HG02870 (cell line): ENCODE measurements around the gene FUNDC1.
A peak's percentile ranks its signal among the peaks of the same experiment; 100 is the strongest.
"Not testable (repeated sequence)": the region's sequence is repeated elsewhere in the genome, so short reads cannot be mapped to it uniquely, and the experiment has no call there.

Experiments
- ATAC-seq: cut with Tn5 transposase; IDR thresholded peaks from one replicate; pipeline ENCODE4 v1.9.1; 2021; ENCODE audit warnings: mild to moderate bottlenecking, moderate library complexity; ENCODE audit not compliant: unreplicated experiment

Gene FUNDC1, protein sequence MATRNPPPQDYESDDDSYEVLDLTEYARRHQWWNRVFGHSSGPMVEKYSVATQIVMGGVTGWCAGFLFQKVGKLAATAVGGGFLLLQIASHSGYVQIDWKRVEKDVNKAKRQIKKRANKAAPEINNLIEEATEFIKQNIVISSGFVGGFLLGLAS

DNA sequence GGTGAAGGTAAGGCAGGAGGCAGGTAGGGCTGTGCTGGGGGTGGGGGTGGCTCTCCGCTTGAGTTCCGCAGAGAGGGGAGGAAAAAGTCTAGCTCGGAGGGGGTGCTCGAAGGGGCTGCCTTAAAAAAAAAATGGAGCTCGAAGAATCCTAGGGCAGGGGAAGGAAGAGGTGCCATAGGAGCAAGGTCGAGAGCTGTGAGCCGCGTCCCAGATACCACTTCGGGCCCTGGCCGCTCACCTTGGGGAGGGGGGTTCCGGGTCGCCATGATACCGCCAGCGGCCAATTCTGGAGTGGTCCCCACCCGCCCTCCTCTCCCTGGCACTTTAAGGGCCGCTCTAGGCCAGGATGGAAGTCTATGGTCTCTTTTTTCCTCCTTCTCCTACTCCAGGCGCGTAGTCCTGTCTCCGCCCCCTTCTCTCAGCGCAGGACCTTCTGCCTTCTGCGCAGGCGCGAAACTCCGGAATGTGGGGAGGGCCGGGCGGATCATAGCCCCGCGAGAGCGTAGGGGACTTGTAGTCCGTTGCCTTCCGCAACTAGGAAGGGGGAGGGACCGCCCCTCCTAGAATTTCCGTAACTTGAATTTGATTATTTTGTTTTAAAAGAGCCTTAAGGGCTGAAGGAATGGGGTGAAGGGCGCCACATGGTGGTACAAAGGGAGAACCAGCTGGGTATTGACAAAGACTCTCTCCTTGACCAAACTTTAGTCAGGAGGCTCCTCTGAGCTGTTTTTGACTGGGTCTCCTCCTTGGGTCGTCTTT lies at the start of gene FUNDC1:
Gene FUNDC1 (minus strand): TSS at position 293 of the 759 bp plus-strand sequence. CDS start 27 bp downstream, at position 266.
- peak; percentile 99 for ATAC-seq

DNA sequence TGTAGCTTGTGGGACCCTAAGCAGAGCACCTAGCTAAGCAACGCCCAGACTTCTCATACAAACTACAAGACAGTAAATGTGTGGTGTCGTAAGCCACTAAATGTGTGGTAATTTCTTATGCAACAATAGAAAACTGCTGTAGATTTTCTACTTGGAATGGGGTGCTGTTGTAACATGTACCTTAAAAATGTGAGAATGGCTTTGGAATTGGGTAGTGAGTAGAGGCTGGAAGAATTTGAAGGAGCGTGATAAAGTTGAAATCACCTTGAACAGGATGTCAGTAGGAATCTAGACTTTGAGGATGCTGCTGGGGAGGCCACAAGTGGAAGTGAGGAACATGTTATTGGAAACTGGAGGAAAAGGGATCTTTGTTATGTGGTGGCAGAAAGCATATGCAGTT lies 43.2 kb upstream of the FUNDC1 start:
- no peak for ATAC-seq

DNA sequence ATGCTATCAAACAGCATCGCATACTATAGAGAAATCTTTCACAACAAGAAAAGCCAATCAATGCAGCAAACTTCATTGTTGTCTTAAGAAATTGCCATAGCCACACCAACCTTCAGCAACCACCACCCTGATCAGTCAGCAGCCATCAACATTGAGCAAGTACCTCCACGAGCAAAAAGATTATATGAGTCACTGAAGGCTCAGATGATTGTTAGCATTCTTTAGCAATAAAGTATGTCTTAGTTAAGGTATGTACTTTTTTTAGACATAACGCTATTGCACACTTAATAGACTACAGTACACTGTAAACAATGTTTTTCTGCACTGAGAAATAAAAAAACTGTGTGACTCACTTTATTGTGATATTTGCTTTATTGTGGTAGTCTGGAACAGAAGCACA lies 37.8 kb upstream of the FUNDC1 start:
- no peak for ATAC-seq

DNA sequence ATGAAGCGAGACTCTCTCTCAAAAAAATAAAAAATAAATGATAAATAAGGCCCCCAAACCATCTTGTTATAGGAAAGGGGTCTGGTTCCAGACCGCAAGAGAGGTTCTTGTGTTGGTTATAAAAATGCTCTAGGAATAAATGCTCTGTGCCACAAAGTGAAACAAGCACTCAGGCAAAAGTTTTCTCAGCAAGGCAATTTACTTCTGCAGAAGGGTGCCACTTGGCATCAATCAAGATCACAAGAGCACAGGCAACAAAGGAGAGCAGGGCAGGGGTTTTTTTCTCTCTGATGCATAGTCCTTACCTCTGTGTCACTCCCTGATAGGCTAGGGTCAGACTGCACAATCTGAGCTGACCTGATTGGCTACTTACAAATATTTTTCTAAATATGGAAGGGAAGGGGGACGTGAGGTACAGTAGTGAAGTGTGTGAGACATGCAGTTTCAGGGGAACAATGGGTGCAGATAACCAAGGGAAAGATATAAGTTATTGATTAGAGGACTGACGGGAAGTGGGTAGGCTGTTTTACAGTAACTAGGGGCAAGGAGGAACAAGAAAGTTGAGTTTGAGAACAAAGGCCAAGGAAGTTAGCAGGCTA lies 29.8 kb upstream of the FUNDC1 start:
- ATAC-seq: no peak

DNA sequence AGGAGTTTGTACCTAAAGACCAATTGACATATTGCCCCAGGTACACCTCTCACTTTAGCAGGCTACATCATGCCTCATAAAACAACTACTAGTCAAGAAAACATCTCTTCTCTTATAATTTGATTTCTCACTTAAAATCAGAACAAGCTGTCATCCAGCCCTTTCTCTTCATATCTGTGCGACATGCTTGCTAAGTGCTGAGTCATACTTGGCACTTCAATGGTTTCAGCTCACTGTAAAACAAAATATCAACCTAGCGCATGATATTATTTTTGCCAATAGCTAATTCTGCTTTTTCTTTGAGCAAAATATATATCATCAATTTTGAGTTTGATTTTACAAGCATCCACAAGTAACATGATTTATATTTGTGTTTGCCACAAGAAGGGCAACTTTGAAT lies 27.9 kb upstream of the FUNDC1 start:
- ATAC-seq: no peak

DNA sequence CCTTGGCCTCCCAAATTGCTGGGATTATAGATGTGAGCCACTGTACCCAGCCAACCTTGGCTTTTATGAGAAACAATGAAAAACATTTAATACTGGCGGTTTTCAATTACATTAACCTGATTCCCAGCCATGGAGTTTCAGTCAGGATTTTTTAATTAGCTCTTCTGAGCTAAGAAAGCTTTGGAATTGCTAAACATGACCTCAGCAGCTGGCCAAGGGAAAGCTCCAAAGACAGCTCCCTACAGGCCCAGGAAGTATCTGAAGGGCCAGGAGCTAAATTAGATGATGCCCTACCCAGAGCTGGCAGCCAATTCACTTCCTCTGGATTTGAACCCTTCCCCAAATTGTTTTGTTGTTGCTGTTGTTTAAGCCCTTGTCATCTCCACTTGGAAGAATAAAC lies 26.5 kb upstream of the FUNDC1 start:
- ATAC-seq: no peak

DNA sequence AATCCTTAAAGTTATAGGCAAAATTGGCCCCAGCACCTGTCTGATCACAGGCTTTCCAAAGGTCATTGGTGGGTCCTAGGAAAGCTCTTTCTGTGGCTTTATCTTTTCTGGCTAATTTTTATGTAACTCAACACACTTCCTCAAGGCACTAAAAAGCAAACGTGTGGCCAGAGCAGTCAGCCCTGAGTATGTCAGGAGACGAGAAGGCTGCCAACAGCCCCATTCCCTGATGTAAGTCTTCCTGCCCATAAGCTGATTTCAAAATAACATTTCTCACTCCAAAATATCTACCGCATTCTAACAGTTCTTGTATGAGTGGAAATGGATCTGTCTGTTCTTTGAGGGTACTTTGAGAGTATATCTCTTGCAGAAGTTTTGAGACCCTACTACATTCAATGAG lies 25.5 kb upstream of the FUNDC1 start:
- ATAC-seq: no peak

DNA sequence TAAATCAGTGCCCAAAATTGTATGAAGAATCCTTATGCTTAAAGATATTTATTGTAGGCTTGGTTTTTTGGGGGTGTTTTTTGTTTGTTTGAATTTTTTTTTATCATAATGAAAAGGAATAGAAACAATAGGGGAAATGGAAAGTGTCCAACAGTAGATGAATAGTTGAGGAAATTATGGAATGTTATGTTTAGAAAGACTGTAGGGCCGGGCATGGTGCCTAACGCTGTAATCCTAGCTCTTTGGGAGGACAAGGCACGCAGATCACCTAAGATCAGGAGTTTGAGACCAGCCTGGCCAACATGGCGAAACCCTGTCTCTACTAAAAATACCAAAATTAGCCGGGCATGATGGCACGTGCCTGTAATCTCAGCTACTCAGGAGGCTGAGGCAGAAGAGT lies 19.2 kb upstream of the FUNDC1 start:
- not testable (repeated sequence) for ATAC-seq

DNA sequence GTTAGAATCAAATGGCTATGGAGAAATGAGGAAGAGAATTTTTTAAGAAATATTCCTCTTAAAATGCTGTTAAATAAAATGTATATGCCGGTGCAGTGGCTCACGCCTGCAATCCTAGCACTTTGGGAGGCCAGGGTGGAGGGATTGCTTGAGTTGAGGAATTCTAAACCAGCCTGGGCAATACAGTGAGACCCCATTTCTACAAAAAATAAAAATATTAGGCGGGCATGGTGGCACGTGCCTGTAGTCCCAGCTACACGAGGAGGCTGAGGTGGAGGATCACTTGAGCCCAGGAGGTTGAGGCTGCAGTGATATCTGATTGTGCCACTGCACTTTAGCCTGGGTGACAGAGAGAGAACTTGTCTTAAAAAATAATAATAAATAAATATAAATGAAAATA lies 7.9 kb upstream of the FUNDC1 start:
- no peak for ATAC-seq

DNA sequence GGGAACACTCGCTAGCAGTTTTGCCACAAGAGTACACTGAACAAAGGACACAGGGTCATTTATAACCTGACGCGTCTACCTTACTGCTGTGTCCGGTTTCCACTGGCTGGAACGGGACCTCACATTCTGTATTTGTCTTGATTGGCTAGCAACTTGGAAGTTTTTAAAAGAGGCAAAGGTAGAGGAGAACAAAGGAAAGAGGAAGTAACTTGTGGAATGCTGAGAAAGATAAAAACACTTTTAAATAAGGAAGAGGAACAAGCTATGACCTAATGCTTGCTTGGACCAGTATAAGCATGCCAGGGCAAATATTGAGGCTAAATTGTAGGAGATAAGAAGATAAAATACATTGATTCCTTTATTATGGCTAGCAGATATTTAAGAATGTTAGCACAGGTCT lies 2.8 kb upstream of the FUNDC1 start:
- not testable (repeated sequence) for ATAC-seq

DNA sequence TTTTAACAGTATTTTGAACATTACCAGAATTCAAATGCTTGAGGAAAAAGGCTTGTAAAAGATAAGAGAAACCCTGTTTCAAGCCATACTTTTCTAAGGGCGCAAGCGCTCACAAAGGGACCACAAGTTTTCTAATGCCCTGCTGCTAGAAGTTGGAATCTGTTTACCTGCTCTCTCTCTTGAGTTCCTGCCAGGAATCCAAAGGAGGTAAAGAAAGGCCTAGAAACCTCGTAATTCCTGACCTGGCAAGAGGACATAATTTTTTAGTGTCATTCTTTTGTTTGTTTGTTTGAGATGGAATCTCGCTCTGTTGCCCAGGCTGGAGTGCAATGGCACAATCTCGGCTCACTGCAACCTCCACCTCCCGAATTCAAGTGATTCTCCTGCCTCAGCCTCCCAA lies 1.4 kb upstream of the FUNDC1 start:
- ATAC-seq: no peak

DNA sequence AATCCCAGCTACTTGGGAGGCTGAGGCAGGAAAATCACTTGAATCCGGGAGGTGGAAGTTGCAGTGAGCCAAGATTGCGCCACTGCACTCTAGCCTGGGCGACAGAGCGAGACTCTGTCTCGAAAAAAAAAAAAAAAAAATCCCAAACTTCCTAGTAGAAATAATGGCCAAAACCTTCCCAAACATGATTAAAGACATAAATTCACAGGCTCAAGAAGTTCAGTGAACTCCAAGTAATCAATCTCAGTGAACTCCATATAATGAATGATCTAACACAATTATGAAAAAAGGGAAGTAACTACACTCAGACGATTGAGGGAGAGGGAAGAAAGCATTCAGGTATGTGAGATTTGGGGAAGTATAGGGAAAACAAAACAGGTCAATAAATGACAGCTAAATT lies 6.5 kb downstream of the FUNDC1 start:
- ATAC-seq: no peak

DNA sequence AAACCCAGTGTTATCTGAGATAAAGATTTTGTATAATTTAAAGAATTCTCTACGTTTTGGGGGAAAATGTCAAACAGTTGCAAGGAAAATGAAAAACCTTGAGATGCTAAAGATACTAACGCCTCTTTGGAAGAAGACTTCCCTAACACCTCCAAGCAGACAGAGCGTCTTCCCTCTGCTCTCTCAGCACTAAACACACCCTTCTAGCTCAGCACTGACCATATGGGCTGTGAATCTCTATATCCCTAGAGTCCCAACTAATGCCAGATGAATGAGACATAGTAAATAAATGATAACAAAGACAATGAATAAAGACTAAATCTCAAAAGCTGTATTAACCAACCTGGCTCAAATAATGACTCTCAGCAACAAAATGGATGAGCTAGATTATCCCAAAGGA lies 13.3 kb downstream of the FUNDC1 start:
- ATAC-seq: no peak

DNA sequence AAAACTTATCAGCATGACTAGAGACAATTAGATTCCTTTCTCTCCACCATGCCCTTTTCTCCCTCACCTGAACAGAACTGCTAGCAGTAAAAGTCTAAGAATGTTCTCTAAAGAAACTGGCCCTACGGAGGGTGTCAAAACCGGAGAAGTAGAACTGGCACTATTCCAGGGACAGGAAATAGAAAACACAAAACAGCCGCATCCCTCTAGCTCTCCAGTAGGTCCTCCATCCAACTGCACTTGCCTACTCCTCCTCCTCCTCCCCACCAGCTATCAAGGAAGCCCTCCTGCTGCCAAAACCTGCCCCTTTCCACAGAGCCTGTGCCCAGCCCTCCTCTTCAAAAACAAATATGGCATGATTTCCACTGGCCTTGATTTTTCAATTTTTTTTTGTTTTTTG lies 28.4 kb downstream of the FUNDC1 start:
- no peak for ATAC-seq

DNA sequence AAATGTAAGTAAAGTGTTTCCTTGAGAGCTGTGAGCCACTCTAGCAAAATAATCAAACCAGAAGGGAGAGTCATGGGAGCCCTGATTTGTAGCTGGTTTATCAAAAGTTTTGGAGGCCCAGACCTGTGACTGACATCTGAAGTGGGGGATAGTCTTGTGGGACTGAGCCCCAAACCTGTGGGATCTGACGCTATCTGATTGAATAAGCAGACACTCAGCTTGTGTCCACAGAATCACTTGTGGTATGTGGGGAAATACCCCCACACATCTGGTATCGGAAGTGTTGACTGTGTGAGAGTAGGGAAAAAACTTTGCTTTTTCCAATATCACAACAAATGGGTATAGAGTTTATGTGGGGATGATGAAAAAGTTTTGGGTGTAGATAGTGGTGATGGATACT lies 35.4 kb downstream of the FUNDC1 start:
- peak; percentile 65 for ATAC-seq

DNA sequence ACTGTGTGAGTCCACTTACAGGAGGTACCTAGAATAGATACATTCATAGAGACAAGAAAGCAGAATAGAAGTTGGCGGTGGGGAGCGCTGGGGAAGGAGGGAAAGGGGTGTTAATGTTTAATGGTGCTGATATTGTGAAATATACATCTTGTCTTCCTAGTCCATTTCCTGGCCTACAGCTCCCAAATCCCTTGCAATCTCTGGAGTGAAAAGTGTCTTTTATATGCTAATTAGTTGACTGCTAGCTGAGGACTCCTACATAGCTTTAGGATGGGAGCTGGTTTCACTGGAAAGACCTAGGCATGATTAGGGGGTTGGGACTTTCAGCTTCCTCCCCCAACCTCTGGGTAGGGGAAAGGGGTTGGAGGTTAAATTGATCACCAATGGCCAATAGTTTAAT lies 36.0 kb downstream of the FUNDC1 start:
- no peak for ATAC-seq

DNA sequence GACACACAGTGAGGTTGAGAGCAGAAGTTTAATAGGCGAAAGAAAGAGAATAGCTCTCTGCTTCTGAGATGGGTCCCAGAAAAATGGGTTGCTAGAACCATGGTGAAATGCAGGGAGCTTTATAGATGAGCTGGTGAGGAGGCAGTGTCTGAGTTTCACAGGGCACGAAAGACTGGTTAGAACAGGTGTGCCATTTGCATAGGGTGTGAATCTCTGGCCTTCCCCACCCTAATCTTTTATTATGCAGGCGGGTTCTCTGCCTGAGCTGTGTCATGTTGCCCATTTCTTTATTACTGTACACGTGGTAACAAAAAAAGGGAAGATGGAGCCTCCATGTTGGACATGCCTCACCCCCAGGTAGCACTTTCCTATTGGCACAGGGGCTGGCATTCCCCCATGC lies 39.1 kb downstream of the FUNDC1 start:
- ATAC-seq: no peak

DNA sequence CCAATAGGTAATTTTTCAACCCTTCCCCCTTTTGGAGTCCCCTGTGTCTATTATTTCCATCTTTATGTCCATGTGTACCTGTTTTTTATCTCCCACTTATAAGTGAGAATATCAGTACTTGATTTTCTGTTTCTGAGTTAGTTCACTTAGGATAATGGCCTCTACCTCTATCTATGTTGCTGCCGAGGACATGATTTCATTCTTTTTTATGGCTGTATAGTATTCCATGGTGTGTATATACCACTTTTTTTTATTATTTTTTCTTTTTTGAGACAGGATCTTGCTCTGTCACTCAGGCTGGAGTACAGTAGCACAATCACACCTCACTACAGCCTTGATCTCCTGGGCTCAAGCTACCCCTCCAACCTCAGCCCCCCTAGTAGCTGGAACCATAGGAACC lies 47.6 kb downstream of the FUNDC1 start:
- no peak for ATAC-seq

DNA sequence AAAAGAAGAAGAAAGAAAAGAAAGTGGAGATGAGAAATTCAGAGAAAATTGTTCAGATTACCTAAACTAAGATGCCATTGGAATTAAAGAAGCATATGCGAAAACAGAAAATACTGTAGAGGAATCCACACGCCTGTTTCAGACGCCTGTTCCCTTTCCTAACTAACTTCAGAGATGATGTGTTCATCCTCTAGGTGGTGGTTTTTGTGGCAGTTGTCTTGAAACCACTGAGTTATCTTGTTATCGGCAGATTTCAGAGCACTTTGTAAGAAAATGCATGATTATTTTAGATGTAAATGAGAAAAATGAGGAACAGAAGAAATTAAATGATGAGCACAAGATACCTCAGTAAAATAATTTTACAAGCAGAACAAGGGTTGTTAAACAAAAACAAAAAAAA lies 48.3 kb downstream of the FUNDC1 start:
- no peak for ATAC-seq

DNA sequence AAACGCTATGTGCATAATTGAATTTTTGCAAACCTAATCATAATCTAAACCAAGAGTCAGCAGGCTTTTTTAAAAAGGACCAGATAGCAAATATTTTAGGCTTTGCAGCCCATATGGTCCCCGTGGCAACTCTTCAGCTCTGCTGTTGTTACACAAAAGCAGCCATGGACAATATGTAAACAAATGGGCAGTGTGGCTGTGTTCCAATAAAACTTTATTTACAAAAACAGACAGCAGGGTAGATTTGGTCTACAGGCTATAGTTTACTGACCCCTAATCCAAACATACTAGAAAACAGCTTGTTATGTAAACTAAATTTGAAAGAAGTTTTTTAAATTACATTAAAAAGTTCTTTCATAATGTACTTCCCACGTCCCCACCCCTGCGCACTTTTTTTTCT lies 53.1 kb downstream of the FUNDC1 start:
- no peak for ATAC-seq

DNA sequence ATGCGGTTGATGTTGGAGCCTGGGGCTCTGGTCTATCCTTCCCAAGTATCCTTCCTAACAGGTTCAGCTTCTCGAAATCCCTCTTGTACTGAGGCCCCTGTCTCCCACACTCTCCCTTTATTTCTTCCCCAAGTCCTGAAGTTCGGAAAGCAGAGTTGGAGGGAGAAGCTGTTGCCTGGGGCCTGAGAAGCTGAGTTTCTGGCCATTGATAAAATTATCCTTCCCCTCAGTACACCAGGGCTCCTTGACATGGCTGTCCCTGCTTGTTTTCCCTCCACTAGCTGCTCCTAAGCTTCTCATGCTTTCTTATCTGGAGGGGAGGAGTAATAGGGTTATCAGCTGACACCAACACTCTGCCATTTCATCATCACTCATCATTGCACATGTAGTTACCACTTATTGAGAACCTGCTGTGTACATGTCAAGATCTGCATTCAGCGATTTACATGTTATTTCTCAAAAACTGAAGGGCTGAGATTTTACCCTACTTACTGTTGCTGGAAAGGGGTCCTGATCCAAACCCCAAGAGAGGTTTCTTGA lies 58.0 kb downstream of the FUNDC1 start:
- ATAC-seq: no peak

DNA sequence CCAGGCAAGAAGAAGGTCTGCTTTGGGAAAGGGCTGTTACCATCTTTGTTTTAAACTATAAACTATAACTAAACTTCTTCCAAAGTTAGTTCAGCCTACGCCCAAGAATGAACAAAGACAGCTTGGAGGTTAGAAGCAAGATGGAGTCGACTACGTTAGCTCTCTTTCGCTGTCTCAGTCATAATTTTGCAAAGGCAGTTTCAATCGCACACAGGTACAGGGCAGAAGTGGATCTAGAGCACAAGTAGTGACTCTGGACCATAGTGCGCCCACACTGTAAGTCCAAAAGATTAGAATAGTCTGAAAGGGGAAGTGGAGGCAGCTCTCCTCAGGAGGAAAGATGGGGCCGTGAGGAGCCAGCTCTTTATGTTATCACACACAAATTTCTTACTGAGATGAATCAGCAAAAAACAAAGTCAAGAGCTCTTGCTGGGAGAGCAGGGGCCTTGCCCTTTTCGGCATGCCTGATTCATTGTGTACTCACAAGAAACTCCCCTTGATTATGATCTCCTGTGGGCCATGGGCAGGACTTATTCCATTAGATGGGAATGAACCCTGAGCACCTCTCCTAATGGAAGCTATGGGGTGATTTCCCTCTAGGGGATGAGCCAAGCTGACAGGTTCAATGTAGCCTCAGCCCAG lies 58.6 kb downstream of the FUNDC1 start:
- ATAC-seq: no peak
